ENCODE results near the gene FRAS1. TPM values are rescaled to one million over a fixed set of nuclear protein-coding genes. Genes with fewer than 3 reads are reported as not detected.
"Not testable (repeated sequence)": the region's sequence is repeated elsewhere in the genome, so short reads cannot be mapped to it uniquely, and the experiment has no call there.

Gene FRAS1
- total RNA-seq, 2 donors from 2014 or later: 2.0 to 7.1 TPM

DNA sequence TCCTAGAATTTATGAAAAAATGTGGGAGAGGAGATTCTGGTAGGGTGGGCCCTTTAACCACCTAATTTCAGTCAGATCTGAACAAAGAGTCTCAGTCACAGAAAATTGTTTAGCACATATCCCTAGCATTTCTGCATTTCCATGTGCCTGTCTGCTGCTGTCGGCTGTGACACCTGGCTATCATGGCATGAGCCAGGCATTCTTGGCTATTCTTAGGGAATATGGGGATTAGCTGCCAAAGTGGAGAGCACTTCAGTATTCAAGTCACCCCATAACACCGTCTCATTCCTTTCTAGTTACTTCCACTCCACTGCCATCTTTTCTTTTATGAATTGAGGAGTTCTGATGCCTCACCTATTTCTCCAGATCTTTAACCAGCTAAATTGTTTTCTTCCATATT, 211.5 kb downstream of the FRAS1 start:
- H3K27me3 ChIP-seq (replicated peaks; ENCODE audit: insufficient read depth): no peaks in the 10 kb centered on the region
- TF ChIP-seq, protein P1, sequence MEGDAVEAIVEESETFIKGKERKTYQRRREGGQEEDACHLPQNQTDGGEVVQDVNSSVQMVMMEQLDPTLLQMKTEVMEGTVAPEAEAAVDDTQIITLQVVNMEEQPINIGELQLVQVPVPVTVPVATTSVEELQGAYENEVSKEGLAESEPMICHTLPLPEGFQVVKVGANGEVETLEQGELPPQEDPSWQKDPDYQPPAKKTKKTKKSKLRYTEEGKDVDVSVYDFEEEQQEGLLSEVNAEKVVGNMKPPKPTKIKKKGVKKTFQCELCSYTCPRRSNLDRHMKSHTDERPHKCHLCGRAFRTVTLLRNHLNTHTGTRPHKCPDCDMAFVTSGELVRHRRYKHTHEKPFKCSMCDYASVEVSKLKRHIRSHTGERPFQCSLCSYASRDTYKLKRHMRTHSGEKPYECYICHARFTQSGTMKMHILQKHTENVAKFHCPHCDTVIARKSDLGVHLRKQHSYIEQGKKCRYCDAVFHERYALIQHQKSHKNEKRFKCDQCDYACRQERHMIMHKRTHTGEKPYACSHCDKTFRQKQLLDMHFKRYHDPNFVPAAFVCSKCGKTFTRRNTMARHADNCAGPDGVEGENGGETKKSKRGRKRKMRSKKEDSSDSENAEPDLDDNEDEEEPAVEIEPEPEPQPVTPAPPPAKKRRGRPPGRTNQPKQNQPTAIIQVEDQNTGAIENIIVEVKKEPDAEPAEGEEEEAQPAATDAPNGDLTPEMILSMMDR (IDR thresholded peaks at IDR 0.05): no peak
- H3K9me3 ChIP-seq: no peaks in the 10 kb centered on the region
- H3K27ac ChIP-seq: no peak overlapping the region
- H3K4me3 ChIP-seq: no peak overlapping the region
- DNase-seq (ENCODE audit: low spot score) (no peak), ATAC-seq (ENCODE audit: insufficient number of reproducible peaks, low FRiP score, low read depth) (no peak)
- no peaks in the 10 kb centered on the region for H3K4me1 ChIP-seq (ENCODE audit: control insufficient read depth in 1 of 2, low read depth in 2 of 2)
- H3K36me3 ChIP-seq: no peaks in the 10 kb centered on the region

DNA sequence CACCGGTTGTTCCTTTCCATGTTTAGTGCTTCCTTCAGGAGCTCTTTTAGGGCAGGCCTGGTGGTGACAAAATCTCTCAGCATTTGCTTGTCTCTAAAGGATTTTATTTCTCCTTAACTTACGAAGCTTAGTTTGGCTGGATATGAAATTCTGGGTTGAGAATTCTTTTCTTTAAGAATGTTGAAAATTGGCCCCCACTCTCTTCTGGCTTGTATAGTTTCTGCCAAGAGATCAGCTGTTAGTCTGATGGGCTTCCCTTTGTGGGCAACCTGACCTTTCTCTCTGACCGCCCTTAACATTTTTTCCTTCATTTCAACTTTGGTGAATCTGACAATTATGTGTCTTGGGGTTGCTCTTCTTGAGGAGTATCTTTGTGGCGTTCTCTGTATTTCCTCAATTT, 218.3 kb downstream of the FRAS1 start:
- ATAC-seq (ENCODE audit: insufficient number of reproducible peaks, low FRiP score, low read depth); H3K4me3 ChIP-seq; H3K4me1 ChIP-seq (ENCODE audit: control insufficient read depth in 1 of 2, low read depth in 2 of 2); DNase-seq (ENCODE audit: low spot score); H3K27me3 ChIP-seq (replicated peaks; ENCODE audit: insufficient read depth); H3K9me3 ChIP-seq; H3K27ac ChIP-seq; H3K36me3 ChIP-seq: not testable (repeated sequence)

DNA sequence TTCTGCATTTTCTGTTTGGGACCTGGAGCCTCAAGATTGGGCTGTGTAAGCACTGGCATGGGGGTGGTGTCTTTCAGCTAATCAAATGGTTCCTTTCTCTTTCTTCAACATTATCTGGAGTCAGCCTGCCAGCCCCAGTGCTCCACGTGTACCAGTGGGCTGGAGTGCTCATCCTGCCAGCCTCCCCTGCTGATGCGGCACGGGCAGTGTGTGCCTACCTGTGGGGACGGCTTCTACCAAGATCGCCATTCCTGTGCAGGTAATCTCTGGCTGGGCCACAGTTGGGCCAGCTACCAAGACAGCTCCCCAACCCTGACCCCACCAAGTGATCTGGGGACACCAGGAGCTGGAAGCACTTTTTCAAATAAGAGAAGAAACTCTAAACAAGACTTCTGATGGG, 229.2 kb downstream of the FRAS1 start:
- no peaks in the 10 kb centered on the region for H3K9me3 ChIP-seq
- no peaks in the 10 kb centered on the region for H3K27me3 ChIP-seq (replicated peaks; ENCODE audit: insufficient read depth)
- no peaks in the 10 kb centered on the region for H3K4me1 ChIP-seq (ENCODE audit: control insufficient read depth in 1 of 2, low read depth in 2 of 2)
- DNase-seq (ENCODE audit: low spot score) (no peak), ATAC-seq (ENCODE audit: insufficient number of reproducible peaks, low FRiP score, low read depth) (no peak)
- TF ChIP-seq, protein P1 (IDR thresholded peaks at IDR 0.05): no peak
- H3K36me3 ChIP-seq: no peaks in the 10 kb centered on the region
- no peak overlapping the region for H3K4me3 ChIP-seq
- no peak overlapping the region for H3K27ac ChIP-seq

DNA sequence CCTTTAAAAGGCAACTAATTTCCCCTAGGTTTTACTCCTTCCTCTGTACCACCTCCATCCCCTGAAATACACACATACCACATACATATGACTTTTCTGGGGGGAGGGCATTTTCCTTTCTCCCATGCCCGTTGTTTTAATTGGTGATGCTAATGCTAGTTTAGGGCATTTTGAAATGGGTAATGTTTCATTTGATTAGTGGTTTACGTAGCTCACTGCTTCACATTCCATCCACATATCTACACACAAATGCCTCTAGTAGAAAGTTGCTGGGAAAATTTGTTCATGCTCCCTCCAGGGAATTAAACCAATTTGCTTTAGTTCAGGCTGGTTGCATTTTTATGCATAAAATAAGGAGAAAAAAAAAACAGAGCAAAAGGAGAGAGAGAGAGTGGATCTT, 231.2 kb downstream of the FRAS1 start:
- TF ChIP-seq, protein P1 (IDR thresholded peaks at IDR 0.05): no peak
- DNase-seq (ENCODE audit: low spot score) (no peak), ATAC-seq (ENCODE audit: insufficient number of reproducible peaks, low FRiP score, low read depth) (no peak)
- Histone ChIP-seq H3K27me3 (replicated peaks; ENCODE audit: insufficient read depth) (no peaks in the 10 kb centered on the region), H3K4me1 (ENCODE audit: control insufficient read depth in 1 of 2, low read depth in 2 of 2) (peaks cover 0 to 2% of the 10 kb centered on the region in 2 donors), H3K27ac (no peak overlapping the region), H3K9me3 (no peaks in the 10 kb centered on the region), H3K4me3 (no peak overlapping the region), H3K36me3 (no peaks in the 10 kb centered on the region)

DNA sequence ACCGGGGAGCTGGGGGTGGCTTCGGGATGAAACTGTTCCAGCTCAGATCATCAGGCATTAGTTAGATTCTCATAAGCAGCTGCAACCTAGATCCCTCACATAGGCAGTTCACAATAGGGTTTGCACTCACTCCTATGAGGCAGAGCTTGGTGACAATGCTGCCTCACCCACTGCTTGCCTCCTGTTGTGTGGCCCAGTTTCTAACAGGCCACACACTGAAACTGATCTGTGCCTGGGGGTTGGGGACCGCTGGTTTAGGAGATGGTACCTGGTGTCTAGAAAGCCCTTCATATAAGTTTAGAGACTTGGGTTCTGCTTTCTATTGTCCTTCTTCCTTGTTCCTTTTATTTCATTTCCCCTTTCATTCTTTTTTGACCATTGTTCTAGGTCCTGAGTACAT, 234.2 kb downstream of the FRAS1 start:
- H3K9me3 ChIP-seq: no peaks in the 10 kb centered on the region

DNA sequence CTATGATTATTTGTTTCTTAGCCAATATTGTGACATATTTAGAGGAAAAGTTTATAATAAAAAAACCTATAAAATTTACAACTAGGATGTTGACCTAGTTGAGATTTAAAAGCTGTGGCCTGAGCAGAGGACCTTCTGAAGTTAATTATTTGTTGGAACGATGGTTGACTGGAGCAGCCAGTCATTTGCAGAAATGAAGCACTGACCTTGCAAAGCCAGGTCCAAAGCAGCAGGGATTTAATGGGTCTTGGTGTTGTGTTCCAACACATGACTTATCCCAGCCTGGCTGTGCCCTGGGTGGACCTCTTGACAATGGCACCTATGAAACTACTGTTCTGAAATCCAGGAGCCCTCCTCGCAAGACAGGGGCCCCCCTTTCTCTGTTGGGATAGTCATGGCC, 235.2 kb downstream of the FRAS1 start:
- Histone ChIP-seq H3K9me3 (no peaks in the 10 kb centered on the region), H3K27me3 (replicated peaks; ENCODE audit: insufficient read depth) (no peaks in the 10 kb centered on the region), H3K4me3 (no peak overlapping the region), H3K27ac (no peak overlapping the region), H3K36me3 (no peaks in the 10 kb centered on the region), H3K4me1 (ENCODE audit: control insufficient read depth in 1 of 2, low read depth in 2 of 2) (peaks cover 0 to 26% of the 10 kb centered on the region in 2 donors)
- TF ChIP-seq, protein P1 (IDR thresholded peaks at IDR 0.05): no peak
- DNase-seq (ENCODE audit: low spot score) (no peak), ATAC-seq (ENCODE audit: insufficient number of reproducible peaks, low FRiP score, low read depth) (no peak)

More for the DNA sequence above, 234.2 kb downstream of the FRAS1 start:
- H3K27me3 ChIP-seq (replicated peaks; ENCODE audit: insufficient read depth): no peaks in the 10 kb centered on the region
- TF ChIP-seq, protein P1 (IDR thresholded peaks at IDR 0.05): no peak
- no peaks in the 10 kb centered on the region for H3K36me3 ChIP-seq
- no peak for ATAC-seq (ENCODE audit: insufficient number of reproducible peaks, low FRiP score, low read depth)
- no peak for DNase-seq (ENCODE audit: low spot score)
- H3K4me1 ChIP-seq (ENCODE audit: control insufficient read depth in 1 of 2, low read depth in 2 of 2): peaks cover 0 to 16% of the 10 kb centered on the region in 2 donors
- H3K27ac ChIP-seq: no peak overlapping the region
- no peak overlapping the region for H3K4me3 ChIP-seq

Measured in thoracic aorta (tissue), 2 donors.